HG03060 (cell line): Measurements from ENCODE around the gene CLPTM1L.
"Not testable (repeated sequence)": the region's sequence is repeated elsewhere in the genome, so short reads cannot be mapped to it uniquely, and the experiment has no call there.

Experiments
- ATAC-seq: cut with Tn5 transposase; IDR thresholded peaks from one replicate; pipeline ENCODE4 v1.9.1; 2021; ENCODE audit warnings: low read depth, moderate number of reproducible peaks; ENCODE audit not compliant: unreplicated experiment

Gene CLPTM1L

DNA sequence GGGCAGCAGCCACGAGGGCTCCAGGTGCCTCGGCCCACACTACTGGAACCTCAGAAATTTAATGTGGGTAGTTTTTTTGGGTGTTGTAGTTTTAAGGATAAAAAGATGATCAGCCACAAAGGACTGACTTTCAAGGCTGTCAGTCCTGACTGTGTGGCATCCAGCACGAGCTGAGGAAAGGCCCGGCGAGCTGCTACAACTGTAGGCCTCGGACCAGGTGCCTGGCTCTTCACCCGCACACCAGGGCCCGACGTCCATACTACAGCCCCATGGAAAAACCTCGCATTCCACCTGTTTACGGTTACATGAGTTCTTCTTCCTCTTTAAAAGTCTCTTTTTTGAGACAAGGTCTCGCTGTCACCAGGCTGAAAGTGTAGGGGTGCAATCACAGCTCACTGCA lies 2.6 kb downstream of the CLPTM1L start:
- ATAC-seq: no peak

DNA sequence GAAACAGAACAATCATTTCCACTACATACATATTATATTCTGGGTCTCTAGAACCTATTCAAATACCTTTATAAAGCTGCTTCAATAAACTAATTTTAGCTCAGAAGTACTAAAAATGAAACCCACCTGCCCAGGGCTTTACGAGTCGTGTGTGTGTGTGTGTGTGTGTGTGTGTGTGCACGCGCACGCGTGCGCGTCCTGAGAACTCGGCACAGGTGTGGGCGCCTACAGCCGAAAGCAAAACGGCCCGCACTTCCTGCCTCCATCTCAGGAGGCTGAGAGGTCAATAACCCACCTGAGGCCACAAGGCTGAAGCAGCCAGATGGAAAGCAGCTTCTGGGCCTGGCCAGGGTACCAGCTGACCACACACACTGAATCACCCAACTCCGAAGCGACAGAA lies 3.0 kb downstream of the CLPTM1L start:
- ATAC-seq: no peak

DNA sequence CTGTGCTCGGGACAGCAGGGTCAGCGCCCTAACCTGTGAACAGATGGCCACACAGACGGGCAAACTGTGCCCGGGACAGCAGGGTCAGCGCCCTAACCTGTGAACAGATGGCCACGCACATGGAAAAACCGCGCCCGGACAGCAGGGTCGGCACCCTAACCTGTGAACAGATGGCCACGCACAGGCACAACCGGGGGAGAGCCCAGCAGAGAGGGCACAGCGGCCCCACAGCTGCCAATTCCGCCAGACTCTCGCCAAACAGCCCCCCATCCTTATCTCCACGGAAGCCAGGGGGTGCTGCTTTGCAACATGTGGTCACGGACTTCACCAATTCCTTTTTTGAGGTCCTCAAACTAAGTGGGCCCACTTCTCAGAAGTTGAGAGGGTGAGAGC lies 5.1 kb downstream of the CLPTM1L start:
- not testable (repeated sequence) for ATAC-seq

DNA sequence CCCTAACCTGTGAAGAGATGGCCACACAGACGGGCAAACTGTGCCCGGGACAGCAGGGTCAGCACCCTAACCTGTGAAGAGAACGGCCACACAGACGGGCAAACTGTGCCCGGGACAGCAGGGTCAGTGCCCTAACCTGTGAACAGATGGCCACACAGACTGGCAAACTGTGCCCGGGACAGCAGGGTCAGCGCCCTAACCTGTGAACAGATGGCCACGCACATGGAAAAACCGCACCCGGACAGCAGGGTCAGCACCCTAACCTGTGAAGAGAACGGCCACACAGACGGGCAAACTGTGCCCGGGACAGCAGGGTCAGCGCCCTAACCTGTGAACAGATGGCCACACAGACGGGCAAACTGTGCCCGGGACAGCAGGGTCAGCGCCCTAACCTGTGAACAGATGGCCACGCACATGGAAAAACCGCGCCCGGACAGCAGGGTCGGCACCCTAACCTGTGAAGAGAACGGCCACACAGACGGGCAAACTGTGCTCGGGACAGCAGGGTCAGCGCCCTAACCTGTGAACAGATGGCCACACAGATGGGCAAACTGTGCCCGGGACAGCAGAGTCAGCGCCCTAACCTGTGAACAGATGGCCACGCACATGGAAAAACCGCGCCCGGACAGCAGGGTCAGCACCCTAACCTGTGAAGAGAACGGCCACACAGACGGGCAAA lies 5.6 kb downstream of the CLPTM1L start:
- not testable (repeated sequence) for ATAC-seq

GRCh38 chr5:1338506-1339070 lies 6.3 kb downstream of the CLPTM1L start:
- ATAC-seq: no peak

- ATAC-seq: no peak
Observed at GRCh38 chr5:1338196-1338490, 6.8 kb downstream of the CLPTM1L start.

DNA sequence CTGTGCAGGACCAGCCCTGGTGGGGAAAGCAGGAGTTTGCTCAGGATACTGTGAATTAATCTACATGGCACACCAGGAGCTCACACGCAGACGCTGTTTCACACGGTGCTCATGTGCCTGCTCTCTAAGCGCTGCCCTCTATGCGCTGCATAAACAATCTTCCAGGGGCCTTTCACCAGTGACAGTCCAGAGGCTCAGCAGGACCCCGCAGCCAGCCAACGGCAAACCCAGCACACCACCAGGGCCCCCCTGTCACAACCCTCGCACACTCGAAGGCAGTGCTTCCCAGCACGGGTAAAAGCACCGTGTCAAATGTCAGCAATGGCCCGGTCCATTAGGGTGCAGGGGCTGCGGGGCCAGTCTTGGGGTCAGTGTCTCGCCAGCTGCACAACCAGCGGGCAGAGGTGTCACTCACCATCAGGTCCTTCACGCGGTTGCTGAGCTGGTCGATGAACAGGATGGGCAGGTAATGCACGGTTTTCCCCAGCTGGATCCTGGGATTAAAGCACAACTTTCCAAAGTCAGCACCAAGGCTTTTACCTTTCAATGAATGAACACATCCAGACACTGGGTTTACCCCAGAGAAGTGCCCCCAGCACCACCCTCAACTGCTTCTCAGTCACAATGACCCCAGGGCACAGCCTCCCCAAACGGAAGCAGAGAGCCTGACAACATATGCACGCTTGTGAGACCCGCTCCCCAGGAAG lies 7.3 kb downstream of the CLPTM1L start:
- no peak for ATAC-seq

DNA sequence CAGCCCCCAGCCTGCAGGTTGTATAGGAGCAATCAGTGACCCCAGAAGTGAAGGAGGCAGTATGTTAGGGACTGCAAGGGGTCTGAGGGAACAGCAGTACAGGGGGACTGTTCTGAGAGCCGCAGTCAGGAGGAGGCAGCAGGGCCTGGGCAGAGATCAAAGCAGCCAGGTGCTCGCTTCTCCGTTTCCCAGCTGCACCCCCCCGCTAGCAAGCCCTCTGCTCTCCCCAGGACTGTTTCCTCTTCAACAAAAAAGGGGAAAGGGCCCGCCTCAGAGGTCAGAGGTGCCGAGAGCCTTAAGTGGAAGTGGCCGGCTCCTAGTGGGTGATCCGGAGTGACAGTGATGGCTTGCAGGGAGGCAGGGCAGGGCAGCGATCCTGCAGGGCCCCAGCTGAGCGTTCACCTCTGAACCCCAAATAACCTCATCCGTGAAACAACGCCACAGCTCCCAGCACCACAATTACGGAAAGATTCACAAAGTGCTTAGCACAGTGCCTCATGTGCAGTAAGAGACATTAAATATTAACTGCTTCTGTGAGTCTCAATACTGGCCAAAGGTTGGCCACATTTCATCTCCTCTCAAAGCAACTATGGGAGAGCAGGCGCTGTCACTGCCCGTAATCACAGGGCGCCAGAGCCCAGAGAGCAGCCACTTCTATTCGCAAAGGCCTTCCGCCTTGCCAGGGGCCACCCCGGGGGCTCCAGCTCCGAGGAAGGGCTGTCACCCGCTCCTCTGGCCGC lies 8.0 kb downstream of the CLPTM1L start:
- ATAC-seq: no peak

DNA sequence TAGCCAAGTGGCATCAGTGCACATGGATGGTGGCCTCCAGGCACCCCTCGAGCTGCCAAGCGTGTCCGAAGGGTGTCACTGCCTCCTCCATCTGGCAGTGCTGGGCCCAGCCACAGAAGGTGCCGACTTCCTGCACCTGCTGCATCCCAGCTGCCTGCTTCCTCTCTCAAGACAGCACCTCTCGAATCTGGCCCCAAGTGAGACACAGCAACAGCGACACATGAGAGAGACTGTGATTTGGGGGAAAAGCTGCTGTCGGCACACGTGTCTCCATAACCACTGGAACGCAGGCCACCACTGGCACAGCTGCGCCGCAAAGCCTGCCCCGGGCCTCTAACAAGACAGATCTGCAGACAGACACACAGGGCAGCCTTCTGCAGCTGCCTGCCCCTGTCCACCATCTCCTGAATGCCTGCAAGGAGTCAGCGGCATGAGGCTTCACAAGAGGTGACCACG lies 8.8 kb downstream of the CLPTM1L start:
- no peak for ATAC-seq

GRCh38 chr5:1335540-1336095 lies 9.3 kb downstream of the CLPTM1L start:
- no peak for ATAC-seq

DNA sequence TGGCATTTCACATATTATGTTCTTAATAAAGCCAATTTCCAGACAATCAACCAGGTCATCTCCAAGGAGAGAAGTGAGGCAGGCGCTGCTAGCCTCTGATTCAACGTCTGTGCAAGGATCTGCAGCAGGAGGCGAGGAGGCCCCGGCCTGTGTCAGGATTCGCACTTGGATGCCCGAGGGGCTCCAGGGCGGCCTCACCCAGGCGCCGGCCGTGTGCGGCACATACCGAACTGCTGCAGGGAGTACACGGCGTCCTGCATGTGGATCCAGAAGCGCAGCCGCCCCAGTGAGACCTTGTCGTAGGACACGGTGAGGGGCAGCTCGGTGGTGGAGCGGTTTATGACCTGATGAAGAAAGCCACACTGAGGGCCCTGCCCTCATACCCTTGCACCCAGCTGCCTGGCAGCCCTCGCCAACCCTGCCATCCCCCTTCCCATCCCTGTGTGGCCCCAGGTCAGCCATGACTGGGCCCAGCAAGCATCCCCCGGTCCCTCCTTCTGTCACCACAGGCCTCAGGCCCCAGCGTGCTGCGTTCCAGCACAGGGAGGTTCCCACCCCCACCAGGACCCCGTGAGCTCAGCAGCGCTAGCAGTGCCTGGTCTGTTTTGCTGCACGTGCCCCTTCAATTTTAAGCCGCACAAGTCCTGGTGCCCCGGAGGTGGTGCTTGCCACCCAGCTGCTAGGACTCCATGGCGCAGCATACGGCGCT lies 9.9 kb downstream of the CLPTM1L start:
- no peak for ATAC-seq

DNA sequence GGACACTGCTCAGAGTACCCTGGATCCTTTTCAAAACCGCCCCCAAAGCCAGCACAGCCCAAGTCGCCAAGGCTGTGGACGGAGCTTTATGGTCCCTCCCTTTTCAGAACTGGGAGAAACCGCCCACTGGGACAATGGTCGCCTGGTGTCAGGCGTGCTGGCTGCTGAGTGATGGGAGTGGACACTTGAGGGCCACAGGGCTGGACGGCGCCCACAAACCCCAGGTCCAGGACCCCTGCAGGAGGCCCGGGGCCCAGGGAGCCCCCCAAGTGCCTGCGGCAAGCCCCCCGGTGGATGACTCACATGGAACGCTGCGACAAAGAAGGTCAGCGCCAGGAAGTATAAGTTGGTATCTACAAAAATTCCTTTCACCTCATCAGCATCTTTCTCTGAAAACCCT lies 10.9 kb downstream of the CLPTM1L start:
- no peak for ATAC-seq

- ATAC-seq: not testable (repeated sequence)
Observed at GRCh38 chr5:1333286-1333685, 11.6 kb downstream of the CLPTM1L start.

DNA sequence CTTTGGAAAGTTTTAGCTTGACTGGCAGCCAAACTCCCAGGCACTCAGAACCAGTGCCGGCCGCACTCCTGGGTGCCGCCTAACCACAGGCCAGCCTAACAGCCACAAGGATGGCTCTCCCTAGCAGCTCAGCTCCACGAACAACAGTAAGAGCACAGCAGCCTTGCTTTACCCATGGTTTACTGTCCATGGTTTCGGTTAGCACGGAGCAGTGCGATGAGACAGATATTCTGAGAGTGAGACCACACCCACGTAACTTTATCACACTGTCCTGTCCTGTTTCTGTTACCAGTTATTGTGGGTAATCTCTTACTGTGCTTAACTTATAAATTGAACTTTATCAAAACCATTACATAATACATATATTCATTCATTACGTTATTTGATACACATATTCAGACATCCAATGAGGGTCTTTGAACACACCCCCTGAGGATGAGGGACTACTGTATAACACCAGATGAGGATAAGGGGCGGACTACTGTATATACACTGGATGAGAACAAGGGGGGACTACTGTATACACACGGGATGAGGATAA lies 12.4 kb downstream of the CLPTM1L start:
- ATAC-seq: no peak

GRCh38 chr5:1331861-1332405 lies 13.0 kb downstream of the CLPTM1L start:
- ATAC-seq: no peak

DNA sequence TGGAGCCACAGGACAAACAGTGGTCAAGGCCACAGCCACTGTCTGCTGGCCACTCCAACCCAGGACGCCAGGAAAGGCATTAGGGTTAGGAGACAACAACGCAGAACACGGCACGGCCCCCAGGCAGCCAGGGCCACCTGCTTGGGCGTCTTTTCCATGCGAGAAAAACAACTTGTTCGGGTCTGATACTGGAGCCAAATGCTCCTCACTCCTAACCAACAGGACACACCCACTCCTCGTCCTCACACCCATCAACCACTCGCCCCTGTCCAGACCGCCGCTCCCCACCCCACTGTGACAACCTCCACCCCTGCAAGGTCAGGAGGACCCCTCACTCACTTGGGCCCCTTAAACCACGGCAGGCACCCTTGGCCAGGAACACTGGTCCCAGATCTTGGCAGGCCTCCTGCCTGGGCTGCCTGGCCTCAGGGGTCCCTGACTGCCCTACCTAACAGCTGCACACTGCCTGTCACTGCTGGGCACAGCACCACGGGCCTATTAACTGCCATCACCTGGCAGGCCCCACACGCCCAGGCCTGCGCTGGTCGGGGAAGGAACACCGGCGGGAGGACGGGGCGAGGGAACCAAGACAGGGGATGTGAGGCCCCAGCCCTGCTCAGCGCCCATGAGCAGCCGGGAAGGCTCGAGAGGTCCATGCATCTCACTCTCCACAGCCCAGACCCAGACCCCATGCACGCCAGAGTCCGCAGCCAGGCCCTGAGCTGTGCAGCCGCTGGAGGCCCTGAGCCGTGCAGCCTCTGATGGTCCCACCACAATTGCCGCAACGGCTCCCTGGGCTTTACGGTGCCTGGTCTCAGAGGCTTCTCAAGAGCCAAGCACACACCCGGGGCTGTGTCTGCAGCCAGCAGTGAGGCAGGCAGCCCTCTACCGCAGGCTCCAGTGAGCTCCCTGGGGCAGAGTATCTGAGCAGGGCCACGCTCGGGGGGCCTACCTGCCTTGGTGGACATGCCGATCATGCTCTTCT lies 13.8 kb downstream of the CLPTM1L start:
- no peak for ATAC-seq

GRCh38 chr5:1330146-1330846 lies 14.6 kb downstream of the CLPTM1L start:
- ATAC-seq: no peak

- ATAC-seq: no peak
Observed at GRCh38 chr5:1329111-1329579, 15.8 kb downstream of the CLPTM1L start.
